NCI-H2107 (cell line): ENCODE data around the gene TEPSIN.

Experiments
- DNase-seq: peaks from one replicate; lab custom pipeline; 2025; lab: John Stamatoyannopoulos, UW

Gene TEPSIN

DNA sequence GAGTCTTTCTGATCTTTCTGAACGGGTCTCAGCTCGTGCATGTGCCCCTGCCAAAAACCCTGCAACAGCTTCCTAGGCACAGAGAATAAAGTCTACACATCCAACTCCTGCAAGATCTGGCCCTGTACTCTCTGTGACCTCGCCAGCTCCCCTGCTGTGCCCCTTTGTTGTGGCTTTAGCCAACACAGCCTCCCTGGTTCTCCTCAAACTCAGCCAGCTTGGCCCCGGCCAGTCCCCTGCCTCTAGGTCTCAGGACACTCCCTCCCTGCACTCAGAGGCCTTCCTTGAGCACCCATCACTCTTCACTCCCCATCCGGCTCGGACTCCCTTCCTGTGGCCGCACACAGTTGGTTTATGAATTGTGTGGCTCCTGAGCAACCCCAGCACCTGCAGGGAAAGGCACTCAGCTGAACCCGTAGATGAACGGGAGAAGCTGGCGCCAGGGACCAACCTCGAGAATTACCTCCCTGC, 17.4 kb downstream of the TEPSIN start:
- no peak for DNase-seq

DNA sequence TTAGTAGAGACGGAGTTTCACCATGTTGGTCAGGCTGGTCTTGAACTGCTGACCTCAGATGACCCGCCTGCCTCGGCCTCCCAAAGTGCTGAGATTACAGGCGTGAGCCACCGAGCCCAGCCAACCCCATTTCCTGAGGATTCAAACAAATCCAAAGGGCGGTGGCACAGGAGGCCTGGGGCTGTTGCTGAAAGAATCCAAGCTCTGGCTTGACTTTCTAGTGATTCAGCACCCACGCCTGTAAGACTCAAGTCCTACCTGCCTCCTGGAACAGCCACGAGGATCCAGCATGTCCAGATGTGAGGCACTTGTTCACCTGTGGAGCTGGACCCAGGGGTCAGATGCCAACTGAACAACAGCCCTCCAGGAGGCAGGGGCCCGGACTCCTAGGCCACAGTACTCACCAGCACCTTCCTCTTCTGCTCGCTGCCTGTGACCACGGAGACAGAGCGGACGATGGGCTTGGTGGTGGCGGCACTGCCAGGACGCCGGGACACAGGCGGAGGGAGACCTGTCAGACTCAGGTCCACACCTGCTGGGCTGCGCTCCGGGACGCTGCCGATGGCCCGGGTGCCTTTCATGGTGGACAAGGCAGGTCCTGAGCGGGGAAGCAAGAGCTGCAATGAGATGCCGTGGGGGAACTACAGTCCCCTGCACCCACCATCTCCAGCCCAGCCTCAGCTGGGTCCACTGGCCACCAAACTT, 19.2 kb downstream of the TEPSIN start:
- DNase-seq, result no peak

DNA sequence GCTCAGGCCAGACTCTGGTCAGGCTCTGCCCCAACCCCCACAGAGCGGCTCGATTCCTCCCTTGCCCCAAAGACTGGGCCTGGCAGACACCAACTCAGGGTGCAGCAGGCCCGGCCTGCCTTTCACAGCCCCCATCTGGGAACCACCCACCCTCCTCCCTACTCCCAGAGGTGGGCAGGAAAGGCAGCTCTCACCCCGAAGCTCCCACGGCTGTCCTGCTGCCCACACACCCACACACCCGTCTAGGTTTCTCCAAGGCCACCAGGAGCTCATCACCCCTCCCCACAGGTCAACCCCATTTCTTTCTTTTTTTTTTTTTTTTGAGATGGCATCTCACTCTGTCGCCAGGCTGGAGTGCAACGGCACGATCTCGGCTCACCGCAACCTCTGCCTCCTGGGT, 19.9 kb downstream of the TEPSIN start:
- DNase-seq, result no peak

DNA sequence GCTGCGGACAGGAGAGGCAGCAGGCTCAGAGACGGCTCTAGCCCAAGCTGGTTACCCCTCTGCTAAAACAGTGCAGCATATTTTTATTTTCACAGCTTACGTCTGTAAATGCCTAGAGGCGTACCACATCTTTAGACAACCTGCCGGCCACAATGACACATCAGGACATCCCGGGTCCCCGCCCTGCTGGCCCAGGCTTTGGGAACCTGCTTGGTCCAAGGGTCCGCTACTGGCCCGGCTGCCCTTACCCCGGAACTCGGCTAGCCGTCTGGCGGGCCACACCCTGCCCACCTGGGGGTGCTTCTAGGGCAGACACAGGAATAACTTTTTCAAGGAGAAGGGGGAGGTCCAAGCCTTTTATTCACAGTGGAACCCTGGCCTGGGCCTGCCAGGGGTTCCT, 20.4 kb downstream of the TEPSIN start:
- DNase-seq, result no peak

DNA sequence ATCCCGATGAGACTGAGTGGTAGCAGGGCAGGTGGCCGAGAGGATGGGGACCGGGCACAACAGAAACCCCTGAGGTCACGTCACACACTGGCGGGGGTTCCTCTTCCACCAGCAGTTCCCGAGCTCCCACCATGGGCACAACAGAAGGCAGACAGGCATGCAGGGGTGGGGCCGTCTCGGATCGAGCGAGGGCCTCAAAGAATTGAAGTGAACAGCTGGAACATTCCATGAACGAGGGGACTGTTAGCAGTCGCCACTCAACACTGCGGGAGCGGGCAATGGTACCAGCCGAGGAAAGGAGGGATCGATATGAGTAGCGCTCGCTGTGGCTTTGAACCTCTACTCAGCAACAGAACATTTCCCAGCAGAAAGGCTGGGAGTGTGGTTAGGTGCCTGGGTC, 21.4 kb downstream of the TEPSIN start:
- DNase-seq, result no peak

DNA sequence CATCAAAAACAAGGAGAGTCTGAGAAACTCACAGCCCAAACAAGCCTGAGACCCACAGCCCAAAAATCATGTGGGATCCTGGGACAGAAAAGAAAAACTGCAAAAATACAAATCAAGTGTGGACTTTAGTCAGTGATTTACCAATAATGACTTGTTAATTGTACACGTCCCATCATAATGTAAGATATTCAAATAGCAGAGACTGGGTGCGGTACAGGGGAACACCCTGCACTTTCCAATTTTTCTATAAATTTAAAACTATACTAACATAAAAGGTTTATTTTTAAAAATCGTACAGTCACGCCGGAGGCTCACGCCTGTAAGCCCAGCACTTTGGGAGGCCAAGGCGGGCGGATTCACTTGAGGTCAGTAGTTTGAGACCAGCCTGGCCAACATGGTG, 24.9 kb downstream of the TEPSIN start:
- no peak for DNase-seq

DNA sequence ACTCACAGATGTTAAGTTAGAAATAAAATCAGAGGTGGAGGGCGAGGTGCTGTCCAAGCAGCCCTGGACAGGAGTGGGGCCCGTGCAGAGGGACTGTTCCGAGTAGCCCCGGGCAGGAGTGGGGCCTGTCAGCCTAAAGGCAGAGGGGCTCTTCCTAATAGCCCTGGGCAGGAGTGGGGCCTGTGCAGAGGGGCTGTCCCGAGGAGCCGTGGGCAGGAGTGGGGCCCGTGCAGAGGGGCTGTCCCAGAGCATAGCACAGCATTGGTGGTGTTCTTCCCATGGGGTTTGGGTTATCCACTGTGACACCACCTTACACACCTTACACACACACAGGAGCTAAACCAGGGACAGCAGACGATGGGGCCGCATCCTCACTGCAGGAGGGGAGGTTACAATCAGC, 26.5 kb downstream of the TEPSIN start:
- DNase-seq, result no peak

DNA sequence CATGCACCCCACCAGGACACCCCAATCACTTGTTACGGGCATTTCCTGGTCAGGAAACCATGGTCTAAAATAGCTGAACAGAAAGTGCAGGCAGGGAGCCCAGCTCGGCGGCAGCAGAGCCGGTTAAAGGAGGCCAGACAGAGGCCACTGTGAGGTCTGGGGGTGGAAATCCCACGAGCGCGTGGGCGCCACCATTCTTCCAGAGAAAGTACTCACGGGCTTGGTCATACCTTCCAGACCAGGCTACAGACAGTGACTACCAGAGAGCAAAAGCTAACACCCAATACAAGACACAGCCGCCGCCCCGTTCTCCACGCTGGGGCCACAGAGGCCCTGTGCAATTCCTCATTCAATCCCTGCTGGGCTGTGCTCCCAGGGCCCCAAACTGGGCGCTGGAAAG, 28.0 kb downstream of the TEPSIN start:
- no peak for DNase-seq

DNA sequence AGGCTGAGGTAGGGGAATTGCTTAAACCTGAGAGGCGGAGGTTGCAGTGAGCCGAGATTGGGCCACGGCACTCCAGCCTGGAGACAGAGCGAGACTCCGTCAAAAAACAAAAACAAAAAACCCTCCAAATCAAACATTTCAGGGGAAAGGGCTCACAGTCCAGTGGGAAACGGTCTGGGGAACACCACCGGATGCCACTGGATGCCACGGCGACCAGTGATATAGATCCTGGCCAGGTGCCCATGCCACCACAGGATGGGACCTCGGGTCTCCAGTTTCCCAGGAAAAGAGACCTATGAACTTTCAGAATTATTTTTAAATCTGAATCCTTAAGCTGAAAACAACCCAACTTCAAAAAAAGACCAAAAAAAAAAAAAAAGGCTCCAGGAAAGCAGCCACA, 28.4 kb downstream of the TEPSIN start:
- DNase-seq, result no peak

DNA sequence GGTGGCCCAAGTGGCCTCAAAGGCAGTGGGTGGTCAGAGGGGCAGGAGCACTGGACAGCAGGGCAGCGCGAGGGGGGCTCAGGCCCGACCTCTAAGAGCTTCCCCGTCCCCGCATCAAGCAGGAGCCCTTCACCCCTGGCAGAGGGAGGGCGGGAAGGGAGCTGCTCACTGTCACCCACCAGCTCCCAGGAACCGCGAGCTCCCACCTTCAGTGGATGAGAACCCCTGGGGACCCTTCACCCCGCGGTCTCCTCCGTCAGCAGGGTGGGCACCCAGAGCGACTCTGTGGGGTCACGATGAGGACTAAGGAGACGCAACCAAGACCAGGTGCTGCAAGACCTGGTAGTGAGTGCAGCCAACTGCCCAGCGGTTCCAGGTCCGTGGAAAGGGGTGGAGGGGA, 29.7 kb downstream of the TEPSIN start:
- no peak for DNase-seq

DNA sequence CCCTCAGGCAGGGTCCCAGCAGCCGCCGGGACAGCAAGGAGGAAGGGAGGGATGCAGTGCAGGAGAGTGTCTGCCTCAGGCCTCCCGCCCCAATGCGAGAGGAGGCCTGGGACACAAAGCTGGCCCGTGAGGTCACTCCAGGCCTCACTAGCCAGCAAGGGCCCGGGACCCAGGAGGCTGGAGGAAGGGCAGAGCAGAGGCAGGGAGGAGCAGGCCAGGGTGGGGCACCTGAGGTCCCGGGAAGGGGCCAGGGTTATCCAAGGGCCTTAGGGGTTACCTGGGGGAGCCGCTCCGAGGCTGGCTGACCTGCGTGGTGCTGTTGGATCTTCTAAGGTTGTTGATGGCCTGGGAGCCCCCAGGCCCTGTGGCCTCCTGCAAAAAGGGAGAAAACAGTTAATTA, 30.2 kb downstream of the TEPSIN start:
- no peak for DNase-seq

DNA sequence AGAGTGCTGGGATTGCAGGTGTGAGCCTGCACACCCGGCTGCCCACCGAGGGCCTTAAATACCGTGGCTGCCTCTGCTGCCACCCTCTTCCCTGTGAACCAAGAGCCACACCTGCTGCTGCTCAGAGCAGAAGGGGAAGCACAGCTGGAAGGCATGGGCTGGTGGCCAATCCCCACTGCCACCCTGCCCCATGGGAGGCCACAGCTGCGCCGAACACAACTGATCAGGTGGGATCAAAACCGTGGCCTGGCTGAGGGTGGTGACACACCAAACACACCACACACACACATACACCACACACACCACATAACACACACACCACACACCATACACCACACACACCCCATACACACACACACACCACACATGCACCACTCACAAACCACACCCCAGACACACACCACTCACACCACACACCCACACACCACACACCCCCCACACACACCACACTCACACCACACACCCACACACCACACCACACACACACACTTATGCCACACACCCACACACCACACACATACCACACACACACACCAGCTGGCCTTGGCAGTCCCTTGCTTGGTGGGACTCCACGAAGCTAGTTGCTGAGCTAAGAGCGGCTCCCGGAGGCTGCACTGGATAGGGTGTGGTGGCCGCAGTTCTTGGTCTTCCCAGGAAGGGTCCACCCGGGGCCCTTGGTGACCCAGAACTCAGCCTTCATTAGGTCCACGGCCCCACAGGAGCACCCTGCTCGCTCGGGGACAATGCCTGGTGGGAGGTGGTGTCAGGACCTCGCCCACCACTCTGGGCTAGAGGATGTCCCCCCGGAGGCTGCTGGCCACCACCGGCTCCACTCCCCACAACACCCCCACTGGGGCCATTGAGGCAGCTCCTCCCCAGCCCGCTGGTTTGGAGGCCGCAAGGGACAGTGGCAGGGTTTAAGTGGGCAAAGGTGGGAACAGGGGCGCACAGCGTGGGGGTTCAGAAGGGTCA, 31.0 kb downstream of the TEPSIN start:
- no peak for DNase-seq

DNA sequence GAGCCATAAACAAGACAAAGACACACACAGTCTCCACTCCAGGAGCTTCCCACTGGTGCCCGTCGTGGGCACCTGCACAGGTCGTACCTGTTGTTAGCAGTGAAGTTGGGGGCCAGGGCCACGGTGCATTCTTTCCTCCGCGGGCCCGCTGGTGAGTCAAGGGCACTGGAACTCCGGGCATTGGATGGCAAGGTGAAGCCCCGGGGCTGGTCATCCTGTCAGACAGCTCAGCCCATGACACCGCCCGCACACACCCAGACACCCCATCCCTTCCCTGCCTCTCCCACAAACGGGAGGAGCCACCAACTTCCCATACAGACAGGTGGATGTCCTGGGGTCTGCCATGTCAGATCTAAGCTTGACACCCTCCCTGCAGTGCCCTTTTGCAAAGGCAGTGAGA, 32.2 kb downstream of the TEPSIN start:
- DNase-seq, result no peak

DNA sequence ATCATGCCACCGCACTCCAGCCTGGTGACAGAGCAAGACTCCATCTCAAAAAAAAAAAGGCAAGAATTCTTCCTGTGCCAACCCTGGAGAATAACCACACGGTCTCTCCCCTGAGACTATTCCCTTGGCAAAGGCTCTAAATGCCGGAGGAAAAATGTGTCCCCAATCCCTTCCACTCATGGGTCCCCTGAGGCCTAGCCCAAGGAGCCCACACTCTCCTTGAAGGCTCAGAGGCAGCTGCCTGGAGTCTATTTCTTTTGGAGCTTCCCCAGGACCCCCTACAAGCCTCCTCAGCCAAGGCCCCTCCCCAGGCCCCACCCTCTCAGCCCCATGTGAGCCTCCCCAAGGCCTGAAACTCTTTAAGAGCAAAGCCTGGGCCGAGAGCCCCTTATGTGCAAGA, 32.7 kb downstream of the TEPSIN start:
- no peak for DNase-seq

DNA sequence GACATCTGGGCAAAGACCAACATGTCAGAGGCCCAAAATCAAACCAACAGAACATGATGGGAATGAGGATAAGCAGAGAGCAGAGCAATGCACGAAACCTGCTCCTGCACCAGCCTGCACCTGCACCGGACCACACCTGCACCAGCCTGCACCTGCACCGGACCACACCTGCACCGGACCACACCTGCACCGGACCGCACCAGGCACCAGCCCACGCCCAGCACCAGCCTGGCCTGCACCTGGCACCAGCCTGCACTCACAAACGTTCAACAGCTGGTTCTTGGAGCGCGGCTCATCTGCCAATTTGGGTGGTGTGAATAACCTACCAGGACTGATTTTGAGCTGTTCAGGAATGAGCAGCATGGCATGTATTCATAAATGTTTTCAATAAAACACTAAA, 34.3 kb downstream of the TEPSIN start:
- no peak for DNase-seq

DNA sequence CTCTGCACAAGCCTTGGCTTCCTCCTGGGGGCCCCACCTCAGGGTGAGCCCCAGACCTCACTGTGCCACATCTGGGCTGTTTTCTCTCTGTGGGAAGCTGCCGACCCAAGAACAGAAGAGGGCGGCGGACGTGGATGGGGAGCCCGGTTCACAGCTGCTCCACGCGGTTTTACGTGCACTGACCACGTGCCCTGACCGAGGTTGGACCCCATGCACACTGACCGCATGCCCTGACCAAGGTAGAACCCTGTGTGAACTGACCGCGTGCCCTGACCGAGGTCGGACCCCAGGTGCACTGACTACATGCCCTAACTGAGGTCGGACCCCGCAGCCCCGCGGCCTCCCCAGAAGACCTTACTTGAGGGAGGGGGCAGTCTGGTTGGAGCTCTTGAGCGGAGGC, 35.7 kb downstream of the TEPSIN start:
- no peak for DNase-seq

DNA sequence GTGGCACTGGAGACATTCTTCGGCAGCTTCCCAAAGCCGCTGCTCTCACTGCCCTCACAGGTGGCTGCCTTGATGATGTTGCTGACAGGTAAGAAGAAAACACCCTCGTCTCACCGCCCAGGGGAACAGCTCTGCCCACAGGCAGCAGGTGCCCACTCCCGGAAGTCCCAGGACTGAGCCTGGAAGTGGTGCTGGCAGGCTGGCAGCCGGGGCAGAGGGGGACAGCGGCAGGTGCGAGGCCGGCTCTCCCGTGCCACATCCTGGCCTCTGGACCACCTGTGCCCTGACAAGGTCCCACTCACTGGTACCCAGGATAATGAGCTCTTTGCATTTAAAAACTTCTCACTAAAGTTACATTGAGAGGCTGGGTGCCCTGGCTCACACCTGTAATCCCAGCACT, 36.5 kb downstream of the TEPSIN start:
- DNase-seq, result no peak

DNA sequence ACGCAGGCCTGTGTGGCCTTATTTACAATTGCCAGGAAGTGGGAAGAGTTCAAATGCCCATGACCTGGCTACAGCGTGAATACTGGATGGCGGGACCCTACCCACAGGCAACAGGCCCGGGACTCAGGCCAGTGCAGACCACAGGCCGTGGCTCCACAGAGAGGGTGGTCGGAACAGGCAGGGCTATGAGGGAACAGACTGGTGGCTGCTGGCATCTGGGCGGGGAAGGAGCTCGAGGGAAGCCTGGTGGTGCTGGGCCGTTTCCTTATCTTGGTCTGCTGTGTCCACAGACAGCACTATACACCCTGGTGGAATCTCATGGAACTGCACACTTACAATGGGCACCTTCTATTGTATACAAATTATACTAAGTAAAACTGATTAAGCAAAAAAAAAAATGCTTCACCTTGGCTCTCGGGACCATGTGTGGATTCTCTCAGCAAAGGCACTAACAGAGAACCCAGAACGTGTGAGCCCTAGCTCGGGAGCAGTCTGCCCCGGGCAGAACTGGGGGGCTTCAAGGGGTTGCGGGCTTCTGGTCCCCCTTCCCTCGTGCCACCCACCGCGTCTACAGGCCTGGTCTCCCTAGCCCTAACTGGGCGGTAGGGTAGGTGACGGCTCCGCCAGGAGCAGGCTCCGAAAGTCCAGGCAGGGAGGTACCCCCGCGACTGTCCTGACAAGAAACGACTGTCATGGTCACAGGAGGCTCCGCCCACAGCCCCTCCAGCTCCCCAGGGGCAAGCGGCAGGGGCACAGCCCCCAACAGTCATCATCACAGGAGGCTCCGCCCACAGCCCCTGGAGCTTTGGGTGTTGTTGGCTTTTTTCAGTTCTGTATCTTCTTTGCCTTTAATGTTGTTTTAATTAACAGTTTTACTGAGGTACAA, 37.9 kb downstream of the TEPSIN start:
- DNase-seq, result no peak

DNA sequence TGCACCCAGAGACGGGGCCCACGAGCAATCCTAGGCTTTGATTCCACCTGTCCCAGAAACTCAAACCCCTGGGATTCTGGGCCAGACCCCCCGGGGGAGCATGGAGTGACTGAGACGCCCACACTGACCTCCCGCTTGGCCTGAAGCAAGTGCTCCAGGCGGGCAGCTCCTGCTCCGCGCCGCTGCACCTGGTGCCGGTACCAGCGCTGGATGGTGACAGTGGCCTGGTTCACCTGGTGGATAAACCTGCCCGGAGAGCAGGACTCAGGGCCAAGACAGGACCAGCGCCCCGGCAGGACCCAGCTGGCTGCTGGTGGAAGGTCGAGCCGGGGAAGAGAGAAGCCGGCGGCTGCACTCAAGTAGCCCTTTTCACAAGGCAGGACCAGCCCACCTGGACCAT, 38.7 kb downstream of the TEPSIN start:
- DNase-seq, result no peak

DNA sequence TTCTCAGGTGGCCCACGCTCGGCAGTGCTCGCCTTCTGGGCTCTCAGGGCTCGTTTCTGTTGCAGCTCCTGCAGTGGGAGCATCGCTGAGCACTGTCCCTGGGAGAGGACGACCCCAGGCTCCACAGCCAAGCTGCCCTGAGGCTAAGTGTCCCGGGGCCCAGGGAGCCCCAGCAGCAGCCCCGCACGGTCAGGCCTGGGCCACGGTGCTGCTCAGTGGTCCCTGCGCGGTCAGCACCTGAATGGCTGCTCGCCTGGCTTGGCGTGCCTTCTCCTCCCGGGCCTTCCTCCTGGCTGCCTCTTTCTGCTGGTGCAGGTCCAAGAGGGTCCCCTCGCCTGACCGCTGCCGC, 39.4 kb downstream of the TEPSIN start:
- no peak for DNase-seq

DNA sequence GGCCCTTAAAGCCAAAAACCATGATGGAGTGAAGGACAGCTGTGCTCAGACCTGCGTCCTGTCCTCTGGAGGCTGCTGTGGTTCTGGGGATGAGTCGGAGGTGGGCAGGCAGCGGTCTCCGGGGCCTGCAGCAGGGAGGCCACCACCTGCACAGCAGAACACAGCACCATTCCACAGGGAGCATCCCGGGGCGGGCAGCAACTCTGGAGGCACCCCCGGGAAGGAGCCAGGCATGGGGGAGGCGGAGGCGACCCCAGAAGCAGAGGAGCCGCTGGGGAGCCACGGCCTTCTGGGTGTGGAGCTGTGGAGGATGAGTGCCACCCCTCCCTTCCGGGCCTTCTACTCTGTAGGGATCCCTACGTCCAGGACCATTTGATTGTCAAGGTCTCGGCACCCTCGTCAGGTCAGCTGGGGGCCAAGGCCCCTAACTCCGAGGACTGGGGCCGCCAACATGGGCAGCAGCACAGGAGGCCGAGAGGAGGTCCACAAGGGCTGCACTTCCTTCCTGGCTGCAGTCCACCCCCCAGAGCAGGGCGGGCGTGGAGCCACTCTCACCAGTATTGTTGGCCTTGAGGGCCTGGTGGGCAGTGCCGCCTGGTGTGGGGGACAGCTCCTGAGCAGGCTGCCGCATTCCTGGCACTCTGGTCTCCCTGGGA, 39.9 kb downstream of the TEPSIN start:
- DNase-seq, result no peak
